Dermis microvascular lymphatic vessel endothelial cell (primary cell): ENCODE results near the gene NPEPPS. TPM values are rescaled to one million over a fixed set of nuclear protein-coding genes. Genes with fewer than 3 reads are reported as not detected.

Experiments used
- DNase-seq, 2 donors: peaks; one replicate each; pipeline versions ENCODE4 v3.0.0 to v3.0.0-alpha.2; 2010; ENCODE audit warnings: low read depth in 2 of 2
- total RNA-seq: library from RNA; depleted of rRNA; stranded (reverse); fragments of >200 nt; gene quantifications from 2 replicates; pipeline ENCODE4 v1.2.1, GENCODE V29; 2014

NPEPPS gene
- total RNA-seq, 1 donor from 2014 or later = 62.9 TPM

DNA sequence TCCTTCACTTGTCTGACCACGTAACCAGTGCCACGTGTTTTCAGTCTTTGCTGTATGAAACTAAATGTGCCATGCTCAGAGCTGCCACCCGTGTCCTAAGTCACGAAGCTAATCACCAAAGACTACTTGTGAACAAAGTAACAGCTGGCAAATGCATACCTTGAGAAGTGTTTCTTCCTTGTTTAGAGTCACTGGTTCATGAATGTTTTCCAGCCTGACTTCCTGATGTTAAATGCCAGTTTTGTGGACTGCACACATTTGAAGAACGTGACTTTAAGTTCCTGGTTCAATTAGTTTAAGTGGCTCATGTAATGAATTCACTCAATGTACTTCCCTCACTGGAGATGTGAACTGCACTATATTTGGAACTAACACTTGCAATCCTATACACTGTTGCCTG lies 98.9 kb downstream of the NPEPPS start:
- no peak for DNase-seq

DNA sequence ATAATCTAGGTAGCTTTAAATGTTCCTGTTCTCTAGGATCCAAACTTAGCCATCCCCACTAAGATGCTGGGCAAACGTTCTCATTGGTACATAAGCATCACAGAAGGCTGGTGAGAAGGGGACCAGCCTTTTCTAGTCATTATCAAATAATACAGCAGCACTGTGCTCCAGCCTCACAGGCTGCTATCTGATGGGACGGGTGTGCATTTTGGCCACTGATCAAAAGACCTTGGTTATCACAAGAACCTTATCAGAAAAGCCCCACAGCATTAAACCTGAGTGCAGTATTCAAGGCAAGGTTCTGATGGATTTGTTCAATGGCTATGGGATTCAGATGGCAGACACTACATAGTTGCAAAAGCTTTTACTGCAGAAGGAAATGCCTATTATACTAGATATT lies 99.7 kb downstream of the NPEPPS start:
- no peak for DNase-seq

DNA sequence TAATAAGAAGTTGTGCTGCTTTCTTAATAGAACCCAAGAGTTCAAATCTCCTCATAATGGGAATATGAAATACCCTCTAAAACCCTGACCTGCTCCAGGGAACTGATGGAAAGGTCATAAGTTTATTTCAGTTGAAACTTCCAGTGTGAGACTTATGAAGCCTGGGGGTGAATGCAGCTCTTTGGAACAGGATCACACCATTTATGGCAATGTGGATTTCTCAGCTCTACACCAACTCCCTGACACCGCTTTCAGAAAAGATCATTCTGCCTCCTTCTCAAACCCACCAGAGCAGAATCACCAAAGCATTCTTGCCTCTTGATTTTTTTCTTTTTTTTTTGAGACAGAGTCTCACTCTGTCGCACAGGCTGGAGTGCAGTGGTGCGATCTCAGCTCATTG lies 102.1 kb downstream of the NPEPPS start:
- DNase-seq = no peak

DNA sequence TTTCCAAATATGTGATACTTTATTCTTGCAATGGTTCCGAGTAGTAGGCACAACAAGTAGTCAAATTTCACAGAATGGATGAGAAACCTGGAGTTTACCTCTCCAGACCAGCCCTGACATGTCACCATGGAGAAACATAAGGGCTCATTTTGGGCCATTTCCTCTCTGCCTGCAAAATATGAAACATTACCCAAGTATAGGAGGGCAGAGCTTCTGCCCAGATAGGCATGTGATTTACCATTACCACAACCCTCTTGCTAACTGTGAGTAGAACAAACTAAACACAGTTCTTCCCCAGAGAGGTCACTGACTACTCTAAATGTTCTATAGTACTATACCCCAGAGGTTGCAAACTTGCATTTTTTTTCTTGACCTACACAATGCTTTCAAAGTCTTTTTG lies 103.1 kb downstream of the NPEPPS start:
- DNase-seq = no peak

DNA sequence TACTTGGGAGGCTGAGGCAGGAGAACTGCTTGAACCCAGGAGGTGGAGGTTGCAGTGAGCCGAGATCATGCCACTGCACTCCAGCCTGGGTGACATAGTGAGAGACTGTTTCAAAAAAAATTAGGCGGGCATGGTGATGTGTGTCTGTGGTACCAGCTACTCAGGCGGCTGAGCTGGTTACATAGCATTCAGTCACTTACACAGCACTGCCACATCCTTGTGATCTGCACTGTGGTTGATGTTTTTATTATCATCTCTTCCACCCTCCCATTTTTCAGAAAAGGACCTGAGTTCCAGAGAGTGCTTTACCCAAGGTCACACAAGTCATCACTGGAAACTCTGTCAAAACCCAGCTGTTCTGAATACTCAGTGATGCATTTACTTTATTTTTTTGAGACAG lies 104.0 kb downstream of the NPEPPS start:
- DNase-seq = no peak

DNA sequence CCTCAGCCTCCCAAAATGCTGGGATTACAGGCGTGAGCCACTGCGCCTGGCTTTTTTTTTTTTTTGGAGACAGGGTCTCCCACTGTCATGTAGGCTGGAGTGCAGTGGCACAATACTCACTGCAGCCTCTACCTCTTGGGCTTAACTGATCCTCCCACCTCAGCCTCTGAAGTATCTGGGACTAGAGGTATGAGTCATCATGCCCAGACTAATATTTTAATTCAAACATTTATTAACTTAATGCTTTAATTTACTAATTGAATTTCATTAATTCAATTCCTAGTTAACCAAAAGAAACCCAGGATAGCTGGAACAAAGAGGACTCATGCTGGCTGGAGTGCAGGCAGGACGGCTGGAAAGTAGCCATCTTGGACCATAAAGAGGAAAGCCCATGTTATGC lies 104.8 kb downstream of the NPEPPS start:
- no peak for DNase-seq

DNA sequence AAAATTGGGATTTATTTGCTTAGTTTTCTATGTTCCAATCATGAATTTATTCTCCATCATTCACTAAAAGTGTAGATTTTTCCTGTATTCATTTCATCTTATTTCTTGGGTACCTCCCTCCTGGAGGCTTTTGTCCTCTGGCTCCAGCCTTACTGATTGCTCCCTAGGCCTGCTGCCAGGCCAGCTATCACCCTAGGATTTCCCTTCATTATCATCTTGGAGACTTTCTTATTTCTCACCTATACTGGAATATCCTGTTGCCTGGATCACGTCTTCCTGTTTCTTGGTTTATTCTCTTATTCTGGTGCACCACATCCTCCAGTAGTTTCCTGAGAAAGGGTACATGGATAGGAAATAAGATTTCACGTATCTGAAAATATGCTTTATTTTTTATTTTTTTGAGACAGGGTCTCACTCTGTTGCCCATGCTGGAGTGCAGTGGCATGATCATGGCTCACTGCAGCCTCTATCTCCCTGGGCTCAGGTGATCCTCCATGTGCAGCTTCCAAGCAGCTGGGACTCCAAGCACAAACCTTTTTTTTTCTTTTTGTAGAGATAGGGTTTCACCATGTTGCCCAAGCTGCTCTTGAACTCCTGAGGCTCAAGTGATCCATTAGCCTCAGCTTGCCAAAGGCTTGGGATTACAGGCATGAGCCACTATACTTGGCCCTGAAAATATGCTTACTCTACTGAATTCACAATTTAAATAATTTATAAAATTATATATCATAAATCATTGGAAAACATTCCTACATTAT lies 105.5 kb downstream of the NPEPPS start:
- peak in 1 of 2 donors; percentile 31 for DNase-seq

DNA sequence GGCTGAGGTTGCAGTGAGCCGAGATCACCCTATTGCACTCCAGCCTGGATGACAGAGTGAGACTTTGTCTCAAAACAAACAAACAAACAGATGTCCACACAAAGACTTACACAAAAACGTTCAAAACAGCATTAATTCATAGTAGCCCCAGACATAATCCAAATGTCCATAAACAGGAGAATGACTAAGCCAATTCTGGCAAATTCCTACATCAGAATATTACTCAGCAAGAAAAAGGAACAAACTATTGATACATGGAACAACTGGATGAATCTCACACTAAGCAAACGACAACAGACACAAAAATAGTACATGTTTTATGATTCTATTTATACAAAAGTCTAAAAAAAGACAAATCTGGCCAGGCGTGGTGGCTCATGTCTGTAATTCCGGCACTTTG lies 108.0 kb downstream of the NPEPPS start:
- DNase-seq = no peak

DNA sequence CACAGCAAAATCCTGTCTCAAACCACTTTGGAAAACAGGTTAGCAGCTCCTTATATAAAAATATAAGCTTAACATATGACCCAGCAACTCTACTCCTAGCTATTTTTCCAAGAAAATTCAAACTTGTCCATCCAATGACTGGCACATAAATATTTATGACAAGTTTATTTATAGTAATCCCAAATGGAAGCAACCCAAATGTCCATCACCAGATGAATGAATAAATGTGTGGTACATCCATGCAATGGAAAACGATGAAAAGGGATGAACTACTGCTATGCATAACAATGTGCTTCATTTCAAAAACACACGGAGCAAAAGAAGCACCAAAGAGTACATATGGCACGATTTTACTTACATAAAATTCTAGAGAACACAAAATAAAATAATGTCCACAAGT lies 109.2 kb downstream of the NPEPPS start:
- DNase-seq = no peak

DNA sequence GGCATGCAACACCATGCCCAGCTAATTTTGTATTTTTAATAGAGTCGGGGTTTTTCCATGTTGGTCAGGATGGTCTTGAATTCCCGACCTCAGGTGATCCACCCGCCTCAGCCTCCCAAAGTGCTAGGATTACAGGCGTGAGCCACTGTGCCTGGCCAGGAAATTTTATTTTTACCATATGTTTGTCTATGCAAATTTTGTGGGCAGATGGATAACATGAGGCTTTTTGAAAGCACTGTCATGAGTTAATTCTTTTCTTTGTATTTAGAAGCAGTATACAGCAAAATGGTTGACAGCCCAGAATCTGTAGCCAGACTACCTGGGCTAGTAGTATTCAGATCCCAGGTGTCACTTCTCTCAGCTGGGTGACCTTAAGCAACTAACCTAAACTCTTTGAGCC lies 110.3 kb downstream of the NPEPPS start:
- DNase-seq = no peak

DNA sequence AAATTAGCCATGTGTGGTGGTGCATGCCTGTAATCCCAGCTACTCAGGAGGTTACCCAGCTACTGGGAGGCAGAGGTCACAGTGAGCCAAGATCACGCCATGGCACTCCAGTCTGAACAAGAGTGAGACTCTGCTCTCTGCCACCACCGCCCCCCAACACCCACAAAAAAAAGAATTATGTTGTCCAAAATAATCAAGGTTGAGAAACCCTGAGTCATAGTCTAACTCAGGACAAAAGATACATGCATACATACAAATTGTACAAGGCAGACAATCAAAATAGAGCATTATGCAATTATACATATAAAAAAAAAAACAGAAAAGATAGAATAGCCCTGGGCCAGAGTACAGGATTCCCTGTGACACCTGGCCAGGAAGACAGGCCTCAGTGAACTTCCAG lies 112.2 kb downstream of the NPEPPS start:
- no peak for DNase-seq

DNA sequence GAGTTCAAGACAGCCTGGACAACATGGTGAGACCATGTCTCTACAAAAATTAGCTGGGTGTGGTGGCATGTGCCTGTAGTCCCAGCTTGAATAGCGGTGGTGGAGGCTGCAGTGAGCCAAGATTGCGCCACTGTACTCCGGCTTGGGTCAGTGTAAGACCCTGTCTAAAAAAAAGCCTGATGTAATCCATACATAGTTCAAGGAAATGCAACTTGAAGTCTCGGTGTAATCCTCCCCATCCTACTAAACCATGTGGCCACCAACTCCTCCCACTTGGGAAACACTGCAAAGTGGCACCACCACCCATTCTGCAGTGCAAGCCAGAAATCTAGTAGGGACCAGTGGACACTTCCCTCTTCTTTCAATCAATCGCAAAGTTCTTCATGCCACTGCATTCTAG lies 113.4 kb downstream of the NPEPPS start:
- DNase-seq = no peak

DNA sequence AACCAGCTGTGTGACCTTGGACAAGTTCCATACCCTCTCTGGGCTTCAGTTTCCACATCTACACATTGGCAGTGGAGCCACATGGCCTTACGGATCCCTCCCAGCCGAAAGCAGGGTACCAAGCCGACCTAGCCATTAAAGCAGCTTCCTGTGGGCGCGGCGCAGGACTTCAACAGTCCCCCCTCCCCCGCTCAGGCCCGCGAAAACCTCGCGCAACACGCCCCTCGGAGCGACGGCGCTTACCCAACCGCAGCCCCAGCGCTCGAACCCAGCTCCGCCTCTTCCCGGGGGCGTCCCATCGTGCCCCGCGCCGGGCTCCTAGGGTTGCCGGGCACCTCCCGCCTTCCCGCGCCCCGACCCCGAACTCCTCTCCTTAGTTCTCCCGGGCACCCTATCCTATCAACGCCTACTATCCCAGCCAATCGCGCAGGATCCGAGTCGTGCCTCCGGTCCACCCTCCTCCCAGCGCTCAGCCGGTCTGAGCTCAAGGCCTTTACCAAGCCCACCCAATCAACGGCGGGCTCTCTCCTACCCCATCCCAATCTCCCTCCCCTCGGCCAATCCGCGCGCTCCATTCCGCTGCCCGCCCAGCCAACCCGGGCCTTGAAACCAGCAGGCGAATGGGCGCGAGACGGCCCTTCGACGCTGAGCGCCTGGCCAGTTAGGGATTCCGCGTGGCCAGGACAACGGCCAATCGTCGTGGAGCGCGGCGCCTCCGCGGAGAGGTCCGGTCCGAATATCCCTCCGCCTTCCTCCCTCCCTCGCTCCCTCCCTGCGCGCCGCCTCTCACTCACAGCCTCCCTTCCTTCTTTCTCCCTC lies 118.5 kb downstream of the NPEPPS start, which contains the start of gene KPNB1:
KPNB1 (plus strand) TSS at position 767 of the 819 bp plus-strand sequence. CDS start 326 bp downstream, outside the sequence.
- DNase-seq = peak; percentile 100

DNA sequence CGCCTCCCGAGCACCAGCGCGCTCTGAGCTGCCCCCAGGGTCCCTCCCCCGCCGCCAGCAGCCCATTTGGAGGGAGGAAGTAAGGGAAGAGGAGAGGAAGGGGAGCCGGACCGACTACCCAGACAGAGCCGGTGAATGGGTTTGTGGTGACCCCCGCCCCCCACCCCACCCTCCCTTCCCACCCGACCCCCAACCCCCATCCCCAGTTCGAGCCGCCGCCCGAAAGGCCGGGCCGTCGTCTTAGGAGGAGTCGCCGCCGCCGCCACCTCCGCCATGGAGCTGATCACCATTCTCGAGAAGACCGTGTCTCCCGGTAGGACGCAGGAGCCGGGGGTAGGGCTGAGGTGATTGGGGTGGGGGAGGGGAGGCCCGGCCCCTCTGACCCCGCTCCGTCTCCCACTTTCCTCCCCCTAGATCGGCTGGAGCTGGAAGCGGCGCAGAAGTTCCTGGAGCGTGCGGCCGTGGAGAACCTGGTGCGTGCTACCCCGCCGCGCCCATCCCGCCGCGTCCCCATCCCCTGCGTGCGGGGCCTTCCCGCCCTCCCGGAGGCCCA lies 119.1 kb downstream of the NPEPPS start:
- DNase-seq = no peak

DNA sequence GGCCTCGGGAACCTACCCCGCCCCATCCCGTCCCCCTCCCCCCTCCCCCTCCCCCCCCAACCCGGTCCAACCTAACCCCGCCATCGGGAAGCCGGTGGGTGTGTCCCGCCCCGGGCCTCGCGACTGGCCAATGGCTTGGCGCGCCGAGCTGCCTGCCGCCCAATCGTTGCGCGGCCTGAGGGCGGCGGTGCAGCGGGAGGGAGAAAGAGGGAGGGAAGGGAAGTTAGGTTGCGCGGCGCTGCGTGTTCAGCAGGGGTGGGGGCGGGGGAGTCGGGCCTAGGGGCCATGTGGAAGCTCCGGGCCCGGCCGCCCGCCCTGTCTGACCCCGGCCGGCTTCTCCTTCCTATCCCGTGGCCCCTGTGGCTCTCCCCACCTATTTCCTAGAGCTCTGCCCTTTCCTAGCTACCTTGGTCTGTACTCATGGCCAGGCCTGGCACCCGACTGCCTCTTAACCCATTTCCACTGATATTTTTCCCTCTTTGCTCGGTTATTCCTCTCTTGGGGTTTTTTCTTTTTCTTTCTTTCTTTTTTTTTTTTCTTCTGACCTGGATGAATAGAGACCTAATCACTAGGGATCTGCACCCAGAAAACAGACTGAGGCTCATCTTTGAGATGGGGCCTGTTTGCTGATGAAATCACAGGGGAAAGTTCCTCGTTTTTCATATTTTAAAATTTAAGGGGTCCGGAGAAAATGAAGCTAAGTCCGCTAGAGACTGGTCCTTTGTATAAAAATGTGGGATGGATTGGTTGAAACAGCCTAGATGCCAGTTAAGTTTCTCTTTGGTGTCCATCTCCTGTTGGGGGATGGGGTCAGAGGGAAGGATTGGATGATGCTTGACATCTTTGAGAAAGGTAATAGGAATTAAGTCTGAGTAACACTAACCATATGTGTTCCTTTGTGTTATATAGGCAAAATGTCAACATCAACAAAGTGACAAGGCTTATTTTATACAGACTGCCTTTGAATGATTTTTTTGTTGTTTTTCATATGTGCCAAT lies 119.9 kb downstream of the NPEPPS start:
- DNase-seq = peak; percentile 93 to 99

DNA sequence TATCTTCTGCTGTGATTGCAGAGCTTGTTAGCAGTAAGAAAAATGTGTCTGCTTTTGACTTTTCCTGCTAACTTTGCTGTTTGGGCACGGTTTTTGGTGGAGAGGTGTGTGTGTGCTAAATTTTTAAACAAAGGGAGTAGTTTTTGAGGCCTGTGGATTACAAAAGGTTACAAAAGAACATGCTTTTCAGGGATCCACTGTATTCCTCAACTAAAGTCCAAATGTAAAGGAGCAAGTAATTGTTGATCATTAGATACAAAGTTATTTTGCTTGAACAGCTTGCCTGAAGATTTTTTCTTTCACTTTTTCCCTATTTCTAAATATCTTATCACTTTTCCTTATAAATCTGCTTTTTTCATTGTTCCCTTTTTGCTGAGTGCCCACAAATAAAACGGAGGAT lies 120.8 kb downstream of the NPEPPS start:
- DNase-seq = no peak

DNA sequence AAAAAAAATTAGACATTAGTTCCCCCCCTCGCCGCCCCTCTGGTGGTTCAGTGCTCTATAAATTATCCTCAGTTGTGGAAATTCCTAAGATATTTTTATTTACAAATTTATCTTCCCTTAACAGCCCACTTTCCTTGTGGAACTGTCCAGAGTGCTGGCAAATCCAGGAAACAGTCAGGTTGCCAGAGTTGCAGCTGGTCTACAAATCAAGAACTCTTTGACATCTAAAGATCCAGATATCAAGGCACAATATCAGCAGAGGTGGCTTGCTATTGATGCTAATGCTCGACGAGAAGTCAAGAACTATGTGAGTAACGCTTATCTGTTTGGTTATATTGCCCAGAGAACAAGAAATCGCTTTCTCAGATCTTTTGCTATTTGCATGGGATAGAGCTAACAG lies 121.7 kb downstream of the NPEPPS start:
- peak in 1 of 2 donors; percentile 23 for DNase-seq

DNA sequence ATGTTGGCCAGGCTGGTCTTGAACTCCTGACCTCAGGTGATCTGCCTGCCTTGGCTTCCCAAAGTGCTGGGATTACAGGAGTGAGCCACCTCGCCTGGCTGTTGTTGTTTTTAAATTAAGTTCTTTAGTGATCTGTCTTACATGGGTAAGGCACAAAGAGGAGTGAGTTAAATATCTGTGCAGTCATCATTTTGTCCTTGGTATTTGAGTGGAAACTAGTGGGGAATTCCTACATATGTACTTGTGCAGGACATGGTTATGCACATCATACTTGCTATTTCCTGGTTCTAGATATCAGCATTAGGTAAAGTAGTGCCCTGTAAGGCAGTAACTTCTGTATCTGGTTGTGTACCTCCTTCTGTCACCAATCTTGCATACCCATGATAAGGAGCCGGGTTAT lies 122.5 kb downstream of the NPEPPS start:
- DNase-seq = no peak

DNA sequence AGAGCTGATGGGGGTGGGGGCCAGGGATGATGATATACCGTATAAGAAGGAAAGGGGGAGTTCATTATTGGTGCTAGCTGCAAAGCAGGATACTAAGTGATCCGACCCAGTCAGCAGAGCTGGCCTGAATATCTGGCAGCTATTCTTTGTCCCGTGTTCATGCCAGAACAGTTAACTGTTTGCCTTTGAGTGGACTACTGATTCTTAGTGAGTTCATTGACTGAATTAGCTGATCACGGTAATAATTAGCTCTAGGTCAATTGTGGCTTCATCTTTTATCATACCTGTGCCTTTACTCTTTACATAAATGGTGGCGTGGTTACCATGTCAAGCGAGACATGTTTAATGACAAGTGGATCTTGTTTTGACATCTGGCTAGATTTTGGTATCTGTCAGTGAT lies 124.1 kb downstream of the NPEPPS start:
- no peak for DNase-seq

DNA sequence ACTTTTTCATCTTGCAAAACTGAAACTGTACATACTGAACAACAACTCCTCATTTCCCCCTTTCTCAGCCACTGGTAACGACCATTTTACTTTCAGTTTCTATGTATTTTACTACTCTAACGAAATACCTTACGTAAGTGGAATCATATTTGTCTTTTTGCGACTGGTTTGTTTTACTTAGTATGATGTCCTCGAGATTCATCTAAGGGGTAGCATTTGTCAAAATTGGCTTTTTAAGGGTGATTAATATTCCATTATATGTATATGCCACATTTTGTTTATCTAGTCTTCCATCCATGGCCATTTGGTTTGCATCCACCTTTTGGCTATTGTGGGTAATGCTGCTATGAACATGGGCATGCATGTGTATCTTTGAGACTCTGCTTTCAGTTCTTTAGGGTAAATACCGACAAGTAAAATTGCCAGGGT lies 129.2 kb downstream of the NPEPPS start:
- peak in 1 of 2 donors; percentile 15 for DNase-seq

DNA sequence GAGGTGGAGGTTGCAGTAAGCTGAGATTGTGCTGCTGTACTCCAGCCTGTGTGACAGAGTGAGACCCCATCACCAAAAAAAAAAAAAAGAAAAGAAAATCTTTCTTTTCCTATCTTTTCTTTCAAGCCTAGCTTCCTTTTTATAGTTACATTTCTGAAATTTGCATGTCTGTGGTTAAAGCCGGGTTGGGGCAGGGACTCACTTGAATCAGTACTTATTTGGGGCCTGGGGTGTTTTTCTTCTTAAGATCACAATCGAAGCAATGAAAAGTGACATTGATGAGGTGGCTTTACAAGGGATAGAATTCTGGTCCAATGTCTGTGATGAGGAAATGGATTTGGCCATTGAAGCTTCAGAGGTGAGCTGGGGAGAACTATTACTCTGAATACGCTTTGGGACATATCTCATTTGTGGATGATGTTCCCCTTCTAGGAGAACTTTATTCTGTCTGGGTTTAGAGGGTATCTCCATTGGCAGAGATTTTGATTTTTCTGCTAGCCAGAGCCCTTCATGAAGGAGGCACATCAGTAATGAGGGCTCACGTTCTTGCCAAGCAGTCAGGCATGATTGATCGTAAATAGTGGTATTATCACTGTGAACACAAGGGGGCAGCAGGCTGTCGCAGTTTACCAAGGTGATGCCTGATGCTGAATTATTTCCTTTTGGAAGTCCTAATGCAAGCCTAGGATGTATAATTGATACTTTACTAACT lies 133.2 kb downstream of the NPEPPS start:
- DNase-seq = peak; percentile 46 to 69
